Measurements from ENCODE around the gene AP3D1.

AP3D1 gene

DNA sequence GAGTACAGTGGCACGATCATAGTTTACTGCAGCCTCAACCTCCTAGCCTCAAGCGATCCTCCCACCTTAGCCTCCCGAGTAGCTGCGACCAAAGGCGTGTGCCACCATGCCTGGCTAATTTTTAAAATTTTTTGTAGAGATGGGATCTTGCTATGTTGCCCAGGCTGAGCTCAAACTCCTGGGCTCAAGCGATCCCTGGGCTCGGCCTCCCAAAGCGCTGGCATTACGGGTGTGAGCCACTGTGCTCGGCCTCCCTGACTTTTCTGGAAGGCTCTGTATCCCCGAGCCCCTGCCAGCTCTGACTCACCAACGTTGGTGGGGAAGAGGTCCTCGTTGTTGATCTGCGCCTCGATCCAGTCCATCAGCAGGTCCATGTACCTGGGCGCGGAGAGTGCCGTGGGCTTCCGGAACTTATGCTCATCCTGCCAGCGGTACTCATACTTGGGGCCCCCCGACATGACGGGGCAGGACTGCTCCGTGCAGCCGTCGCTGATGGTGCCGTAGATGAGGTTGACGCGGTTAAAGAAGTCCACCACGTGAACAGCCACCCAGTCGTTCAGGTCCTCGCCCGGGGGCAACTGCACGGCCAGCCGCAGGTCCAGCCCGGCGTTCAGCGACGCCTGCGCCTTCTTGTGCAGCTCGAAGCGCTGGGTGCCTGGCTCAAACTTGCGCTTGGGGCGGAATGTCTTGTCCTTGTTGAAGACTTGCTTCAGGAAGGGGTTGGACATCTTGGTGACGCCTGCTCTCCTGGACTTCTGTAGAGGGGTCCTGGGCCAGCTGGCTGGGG, 73.3 kb downstream of the AP3D1 start:
- no peak for FAIRE-seq
- TF ChIP-seq POLR2A (IDR thresholded peaks at IDR 0.05; ENCODE audit: low read depth, low read length), result no peak
- no peak for DNase-seq (ENCODE audit: insufficient read length, low spot score)

DNA sequence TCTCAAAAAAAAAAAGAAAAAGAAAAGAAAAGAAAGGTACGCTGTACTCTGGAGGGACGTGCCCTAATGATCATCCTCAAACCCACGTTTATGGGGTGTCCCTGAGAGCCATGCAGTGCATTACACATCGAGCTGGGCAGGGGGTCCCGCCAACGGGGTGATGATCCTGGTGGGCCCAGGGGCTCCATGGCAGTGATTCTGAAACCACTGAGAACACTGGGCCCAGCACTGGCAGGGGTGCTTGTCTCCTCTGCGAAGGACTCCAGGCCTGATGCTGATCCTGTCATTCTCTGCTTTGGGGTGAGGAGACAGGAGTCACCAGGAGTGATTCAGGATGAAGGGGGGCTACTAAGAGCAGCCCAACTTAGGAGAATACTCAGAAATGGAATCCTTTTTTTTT, 74.0 kb downstream of the AP3D1 start:
- DNase-seq (ENCODE audit: insufficient read length, low spot score), result no peak
- FAIRE-seq, result no peak
- TF ChIP-seq POLR2A (IDR thresholded peaks at IDR 0.05; ENCODE audit: low read depth, low read length), result no peak

DNA sequence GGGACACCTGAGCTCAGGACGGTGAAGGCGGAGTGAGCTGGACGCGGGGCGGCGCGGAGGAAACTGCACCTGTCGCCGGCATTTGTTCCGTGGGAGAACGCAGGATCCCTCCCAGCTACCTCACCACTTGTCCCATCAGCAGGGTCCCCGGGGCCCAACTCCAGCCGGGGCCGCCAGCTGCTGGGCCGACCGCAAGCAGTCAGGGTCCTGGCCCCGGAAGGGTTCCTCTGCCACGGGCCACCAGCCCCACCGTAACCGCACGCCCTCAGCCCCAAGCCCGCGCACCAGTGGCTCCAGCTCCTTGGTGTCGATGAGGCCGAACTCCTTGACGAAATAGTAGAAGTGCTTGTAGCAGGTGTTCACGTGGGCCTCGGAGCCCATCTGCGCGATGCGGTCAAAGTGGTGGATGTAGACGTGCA, 74.8 kb downstream of the AP3D1 start:
- no peak for DNase-seq (ENCODE audit: insufficient read length, low spot score)
- TF ChIP-seq POLR2A (IDR thresholded peaks at IDR 0.05; ENCODE audit: low read depth, low read length), result no peak
- FAIRE-seq, result no peak

DNA sequence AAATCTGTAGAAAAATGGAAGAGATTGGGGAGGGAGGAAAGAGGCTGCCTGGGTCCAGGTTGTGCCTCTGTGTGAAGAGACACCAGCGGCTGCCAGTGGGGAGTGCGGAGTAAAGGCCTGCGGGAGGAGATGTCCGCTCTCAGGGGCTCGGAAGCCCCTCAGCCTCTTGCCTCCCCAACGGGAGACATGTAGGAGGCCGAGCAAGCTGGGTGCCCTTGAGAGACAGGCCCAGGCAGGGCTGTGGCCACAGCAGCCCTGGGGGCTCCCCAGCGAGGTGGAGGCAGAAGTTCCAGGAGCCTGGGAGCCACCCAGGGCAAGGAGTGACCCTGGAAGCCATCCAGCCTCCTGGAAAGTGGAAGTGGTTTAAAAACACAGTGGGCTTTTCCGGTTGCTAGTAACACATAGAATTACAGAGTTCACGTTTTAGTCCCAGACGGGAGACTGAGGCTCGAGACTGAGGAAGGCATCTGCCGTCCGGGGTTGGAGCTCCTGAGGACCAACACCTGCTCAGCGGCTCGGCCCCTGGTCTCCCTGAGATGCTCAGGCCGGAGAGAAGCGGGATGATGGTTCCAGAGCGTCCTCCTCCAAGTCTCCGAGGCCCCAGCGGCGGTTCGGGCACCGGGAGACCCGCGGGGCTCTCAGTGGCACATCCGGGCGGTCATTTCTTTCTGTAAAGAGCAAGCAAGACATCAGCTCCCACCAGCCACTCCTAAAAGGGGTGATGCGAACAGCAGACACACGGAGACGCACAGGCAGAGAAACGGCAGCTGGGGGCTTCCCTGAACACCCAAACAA, 78.4 kb downstream of the AP3D1 start:
- TF ChIP-seq POLR2A (IDR thresholded peaks at IDR 0.05; ENCODE audit: low read depth, low read length), result no peak
- DNase-seq (ENCODE audit: insufficient read length, low spot score) (no peak), FAIRE-seq (no peak)

DNA sequence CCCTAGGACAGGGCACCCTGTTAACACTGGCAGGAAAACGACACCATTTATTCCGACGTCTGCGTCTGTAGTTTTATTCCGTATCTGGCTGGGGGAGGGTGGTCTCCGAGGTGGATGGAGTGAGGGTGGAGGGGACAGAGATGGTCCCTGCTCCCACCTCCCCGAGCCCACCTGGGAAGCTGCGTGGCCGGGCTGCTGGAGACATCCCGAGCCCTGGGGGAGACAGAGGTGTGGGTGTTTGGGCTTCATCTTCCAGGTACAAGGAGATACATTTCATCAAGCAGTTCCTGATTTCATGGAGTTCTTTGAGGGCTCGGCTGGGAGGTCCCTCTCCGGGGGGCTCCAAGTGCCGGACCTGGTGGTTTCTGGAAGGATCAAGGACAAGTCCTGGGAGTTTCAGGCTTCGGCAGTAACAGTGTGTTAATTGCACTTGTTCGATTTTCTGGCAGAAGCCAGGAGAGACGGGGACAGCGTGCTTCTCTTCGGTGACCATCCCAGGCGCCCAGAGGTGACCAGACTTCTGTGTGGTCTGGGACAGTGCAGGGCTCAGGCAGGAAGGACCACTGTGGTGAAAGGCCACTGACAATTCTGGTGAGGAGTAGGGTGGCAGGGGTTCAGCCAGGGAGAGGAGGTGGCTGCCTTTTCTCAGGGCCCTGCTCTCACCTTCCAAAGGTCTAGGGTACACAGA, 80.2 kb downstream of the AP3D1 start:
- DNase-seq (ENCODE audit: insufficient read length, low spot score) (no peak), FAIRE-seq (no peak)
- TF ChIP-seq POLR2A (IDR thresholded peaks at IDR 0.05; ENCODE audit: low read depth, low read length), result no peak

DNA sequence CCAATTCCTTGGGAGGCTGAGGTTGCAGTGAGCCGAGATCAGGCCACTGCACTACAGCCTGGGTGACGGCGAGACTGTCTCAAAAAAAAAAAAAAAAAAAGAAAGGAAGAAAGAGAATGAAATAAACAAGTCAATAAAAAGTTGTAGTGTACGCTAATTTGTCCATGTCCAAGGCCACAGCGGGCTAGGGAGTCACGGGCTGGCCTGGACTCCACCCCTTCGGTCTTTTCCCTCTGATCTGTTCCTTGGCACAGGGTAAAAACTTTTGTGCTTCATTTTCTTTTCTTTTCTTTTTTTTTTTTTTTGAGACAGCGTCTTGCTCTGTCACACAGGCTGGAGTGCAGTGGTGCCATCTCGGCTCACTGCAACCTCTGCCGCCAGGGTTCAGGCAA, 80.9 kb downstream of the AP3D1 start:
- TF ChIP-seq POLR2A (IDR thresholded peaks at IDR 0.05; ENCODE audit: low read depth, low read length), result no peak

DNA sequence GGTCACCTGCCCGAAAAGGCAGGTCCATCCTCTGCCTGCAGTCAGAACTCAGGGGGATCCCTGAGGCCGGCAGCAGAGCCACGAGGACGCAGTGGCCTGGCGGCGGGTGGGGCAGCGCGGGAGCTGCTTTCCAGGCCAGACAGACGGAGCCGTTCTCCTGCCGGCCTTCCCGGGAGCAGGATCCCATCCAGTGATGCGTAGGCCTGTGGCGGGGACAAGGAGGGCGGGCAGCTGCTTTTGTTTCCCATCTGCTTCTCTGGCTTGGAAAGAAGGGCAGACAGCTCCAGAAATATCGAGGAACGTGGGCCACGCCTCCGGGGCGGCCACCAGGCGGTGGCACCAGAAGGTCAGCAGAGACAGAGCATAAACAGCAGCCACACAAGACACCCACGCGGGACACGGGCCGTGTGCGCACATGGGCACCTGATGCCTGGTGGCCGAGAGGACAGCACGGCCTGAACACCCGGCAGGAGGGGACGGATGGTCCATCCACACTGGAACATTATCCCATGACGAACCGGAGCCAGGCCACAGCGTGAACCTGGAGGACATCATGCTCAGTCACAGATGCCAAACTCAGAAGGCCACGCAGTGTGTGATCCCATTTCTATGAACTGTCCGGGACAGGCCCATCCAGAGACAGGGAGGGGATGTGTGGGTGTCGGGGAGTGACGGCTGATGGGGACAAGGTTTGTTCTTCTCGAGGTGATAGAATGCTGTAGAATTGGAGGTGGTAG, 86.4 kb downstream of the AP3D1 start:
- TF ChIP-seq POLR2A (IDR thresholded peaks at IDR 0.05; ENCODE audit: low read depth, low read length), result no peak
- DNase-seq (ENCODE audit: insufficient read length, low spot score) (no peak), FAIRE-seq (no peak)

More for the DNA sequence above, 80.9 kb downstream of the AP3D1 start:
- DNase-seq (ENCODE audit: insufficient read length, low spot score) (no peak), FAIRE-seq (no peak)

DNA sequence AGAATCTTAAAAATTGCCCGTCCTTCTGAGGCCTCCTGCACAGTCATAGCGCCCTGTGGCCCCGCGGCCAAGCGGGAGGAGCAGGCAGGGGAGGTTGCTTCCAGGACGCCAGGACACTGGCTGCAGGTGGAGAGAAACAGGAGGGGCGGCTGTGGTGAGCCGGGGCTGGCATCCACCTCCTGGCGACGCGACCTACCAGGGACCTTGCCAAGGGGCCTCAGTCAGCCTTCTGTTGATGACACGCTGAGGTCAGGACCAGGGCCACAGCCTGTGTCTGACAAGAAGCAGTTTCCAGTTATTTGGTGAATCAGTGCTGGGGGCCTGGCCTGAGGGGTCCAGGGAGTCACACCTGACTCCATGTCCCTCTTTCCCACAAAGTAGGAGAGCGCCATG, 87.0 kb downstream of the AP3D1 start:
- DNase-seq (ENCODE audit: insufficient read length, low spot score) (no peak), FAIRE-seq (no peak)
- no peak for TF ChIP-seq POLR2A (IDR thresholded peaks at IDR 0.05; ENCODE audit: low read depth, low read length)

DNA sequence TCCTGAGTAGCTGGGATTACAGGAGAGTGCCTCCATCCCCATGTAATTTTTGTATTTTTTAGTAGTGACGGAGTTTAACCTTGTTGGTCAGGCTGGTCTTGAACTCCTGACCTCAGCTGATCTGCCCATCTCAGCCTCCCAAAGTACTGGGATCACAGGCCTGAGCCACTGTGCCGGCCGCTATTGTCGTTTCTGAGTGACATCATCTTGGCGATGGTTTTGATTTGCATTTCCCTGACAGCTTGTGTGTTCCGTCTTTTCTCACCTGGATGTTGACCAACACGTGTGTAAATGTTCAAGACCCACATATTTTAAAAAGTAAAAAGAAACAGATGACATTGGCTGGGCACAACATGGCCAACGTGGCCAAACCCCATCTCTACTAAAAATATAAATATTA, 87.5 kb downstream of the AP3D1 start:
- DNase-seq (ENCODE audit: insufficient read length, low spot score) (no peak), FAIRE-seq (no peak)
- no peak for TF ChIP-seq POLR2A (IDR thresholded peaks at IDR 0.05; ENCODE audit: low read depth, low read length)

DNA sequence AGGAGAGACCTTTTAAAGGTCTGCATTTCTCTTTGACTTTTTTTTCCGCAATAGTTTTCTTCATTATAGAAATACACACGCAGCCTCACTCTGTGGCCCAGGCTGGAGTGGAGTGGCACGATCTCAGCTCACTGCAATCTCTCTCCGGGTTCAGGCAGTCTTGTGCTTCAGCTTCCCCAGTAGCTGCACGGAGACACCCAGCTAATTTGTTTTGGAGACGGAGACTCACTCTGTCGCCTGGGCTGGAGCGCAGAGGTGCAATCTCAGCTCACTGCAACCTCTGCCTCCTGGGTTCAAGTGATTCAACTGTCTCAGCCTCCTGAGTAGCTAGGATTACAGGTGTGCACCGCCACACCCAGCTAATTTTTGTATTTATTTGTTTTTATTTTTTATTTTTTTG, 88.6 kb downstream of the AP3D1 start:
- TF ChIP-seq POLR2A (IDR thresholded peaks at IDR 0.05; ENCODE audit: low read depth, low read length), result no peak
- DNase-seq (ENCODE audit: insufficient read length, low spot score) (no peak), FAIRE-seq (no peak)

DNA sequence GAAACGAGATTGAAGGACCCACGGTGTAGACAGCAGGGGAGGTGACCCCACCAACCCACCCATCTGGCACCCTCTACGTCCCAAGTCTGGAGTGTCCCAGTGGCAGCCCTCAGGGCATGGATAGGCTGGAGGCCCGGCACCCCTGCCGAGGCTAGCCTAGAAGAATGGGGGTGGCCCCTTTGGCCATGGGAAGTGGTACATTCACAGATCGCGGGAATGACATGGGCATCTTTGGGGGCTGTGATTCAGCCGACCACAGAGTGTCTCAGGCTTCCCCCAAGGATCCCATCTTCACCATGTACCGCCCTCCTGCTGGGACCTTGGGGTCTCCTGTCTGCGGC, 89.0 kb downstream of the AP3D1 start:
- no peak for FAIRE-seq
- TF ChIP-seq POLR2A (IDR thresholded peaks at IDR 0.05; ENCODE audit: low read depth, low read length), result no peak
- DNase-seq (ENCODE audit: insufficient read length, low spot score), result no peak

DNA sequence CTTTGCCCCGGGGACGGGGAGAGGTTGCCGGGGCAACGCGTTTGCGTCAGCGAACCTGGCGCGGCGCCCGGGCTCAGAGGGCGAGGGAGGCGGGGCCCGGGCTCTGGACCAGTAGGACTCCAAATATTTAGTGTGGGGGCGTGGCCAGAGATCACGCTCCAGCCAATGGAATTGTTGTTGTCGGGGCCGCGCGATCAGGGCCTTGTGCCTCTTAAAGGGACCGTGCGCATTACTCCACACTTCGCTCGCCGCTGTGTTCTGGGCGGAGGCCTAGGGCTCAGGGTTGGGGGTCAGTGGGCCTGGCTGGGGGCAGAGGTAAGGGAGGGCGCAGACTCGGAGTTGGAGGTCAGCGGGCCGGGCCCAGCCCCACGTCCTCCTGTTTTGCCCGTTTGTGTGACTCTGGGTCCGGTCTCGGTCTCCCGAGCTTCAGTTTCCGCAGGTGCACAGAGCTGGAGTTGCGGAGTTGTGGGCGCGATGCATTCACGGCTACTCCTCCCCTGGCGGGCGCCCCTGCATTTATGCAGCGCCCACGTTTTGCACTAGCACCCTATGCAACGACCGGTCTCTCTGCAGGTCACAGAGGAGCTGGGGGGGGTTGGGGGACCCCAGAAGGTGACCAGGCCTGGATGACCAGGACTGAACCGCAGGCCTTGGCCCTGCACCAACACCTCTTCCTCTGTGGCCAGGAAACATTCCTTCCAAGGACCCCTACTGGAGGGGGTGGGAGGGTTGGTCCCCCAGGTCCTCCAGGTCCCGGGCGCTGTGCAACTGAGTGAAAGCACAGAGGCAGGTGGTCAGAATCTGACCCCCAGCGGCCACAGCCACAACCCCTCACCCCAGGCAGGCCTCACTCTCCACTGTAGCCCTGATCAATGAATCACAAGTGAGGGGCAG, 89.6 kb downstream of the AP3D1 start:
- no peak for TF ChIP-seq POLR2A (IDR thresholded peaks at IDR 0.05; ENCODE audit: low read depth, low read length)
- FAIRE-seq, result no peak
- DNase-seq (ENCODE audit: insufficient read length, low spot score), result peak; percentile 94

Data from H54 (cell line).